ENCODE measurements around the gene LRRC47.

Gene LRRC47

DNA sequence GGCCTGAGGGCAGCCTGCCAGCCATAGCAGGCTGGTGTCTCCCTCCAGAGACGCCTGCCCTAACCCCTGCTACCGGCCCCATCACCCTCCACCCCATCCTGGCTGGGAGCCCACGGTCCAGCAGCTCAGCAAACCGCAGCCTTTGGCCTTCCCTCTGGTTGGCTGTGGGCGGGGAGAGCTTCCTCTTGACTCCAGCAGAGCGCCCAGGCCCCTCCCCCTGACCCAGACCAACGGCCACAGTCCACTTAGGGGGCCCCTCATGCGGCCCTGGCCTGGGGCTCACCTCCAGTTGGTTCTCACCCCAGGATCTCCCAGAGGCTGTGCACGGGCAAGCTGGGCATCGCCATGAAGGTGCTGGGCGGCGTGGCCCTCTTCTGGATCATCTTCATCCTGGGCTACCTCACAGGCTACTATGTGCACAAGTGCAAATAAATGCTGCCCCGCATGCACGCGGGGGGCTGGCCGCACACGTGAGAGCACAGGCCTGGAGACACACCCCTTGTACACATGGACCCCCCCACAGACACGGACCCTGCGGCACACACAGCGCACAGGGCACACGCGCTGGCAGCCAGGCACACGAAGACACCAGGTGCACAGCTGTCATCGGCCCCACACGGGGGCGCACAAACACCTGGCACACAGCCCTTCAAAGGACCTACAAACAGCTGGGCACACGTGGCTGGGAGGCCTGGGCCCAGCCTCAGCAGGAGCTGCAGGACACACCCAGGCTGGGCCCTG lies 20.6 kb downstream of the LRRC47 start:
- Histone ChIP-seq H3K36me3 (no peaks in the 10 kb centered on the region), H3K9me3 (no peaks in the 10 kb centered on the region), H3K27me3 (no peaks in the 10 kb centered on the region), H3K4me3 (ENCODE audit: low read depth, low read length) (peak overlapping the region; percentile 24), H3K4me1 (peaks cover 13% of the 10 kb centered on the region)
- TF ChIP-seq, protein P1, sequence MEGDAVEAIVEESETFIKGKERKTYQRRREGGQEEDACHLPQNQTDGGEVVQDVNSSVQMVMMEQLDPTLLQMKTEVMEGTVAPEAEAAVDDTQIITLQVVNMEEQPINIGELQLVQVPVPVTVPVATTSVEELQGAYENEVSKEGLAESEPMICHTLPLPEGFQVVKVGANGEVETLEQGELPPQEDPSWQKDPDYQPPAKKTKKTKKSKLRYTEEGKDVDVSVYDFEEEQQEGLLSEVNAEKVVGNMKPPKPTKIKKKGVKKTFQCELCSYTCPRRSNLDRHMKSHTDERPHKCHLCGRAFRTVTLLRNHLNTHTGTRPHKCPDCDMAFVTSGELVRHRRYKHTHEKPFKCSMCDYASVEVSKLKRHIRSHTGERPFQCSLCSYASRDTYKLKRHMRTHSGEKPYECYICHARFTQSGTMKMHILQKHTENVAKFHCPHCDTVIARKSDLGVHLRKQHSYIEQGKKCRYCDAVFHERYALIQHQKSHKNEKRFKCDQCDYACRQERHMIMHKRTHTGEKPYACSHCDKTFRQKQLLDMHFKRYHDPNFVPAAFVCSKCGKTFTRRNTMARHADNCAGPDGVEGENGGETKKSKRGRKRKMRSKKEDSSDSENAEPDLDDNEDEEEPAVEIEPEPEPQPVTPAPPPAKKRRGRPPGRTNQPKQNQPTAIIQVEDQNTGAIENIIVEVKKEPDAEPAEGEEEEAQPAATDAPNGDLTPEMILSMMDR (IDR thresholded peaks at IDR 0.05; ENCODE audit: low read depth, low read length) = peak; percentile 57
- DNase-seq = peak; percentile 64

DNA sequence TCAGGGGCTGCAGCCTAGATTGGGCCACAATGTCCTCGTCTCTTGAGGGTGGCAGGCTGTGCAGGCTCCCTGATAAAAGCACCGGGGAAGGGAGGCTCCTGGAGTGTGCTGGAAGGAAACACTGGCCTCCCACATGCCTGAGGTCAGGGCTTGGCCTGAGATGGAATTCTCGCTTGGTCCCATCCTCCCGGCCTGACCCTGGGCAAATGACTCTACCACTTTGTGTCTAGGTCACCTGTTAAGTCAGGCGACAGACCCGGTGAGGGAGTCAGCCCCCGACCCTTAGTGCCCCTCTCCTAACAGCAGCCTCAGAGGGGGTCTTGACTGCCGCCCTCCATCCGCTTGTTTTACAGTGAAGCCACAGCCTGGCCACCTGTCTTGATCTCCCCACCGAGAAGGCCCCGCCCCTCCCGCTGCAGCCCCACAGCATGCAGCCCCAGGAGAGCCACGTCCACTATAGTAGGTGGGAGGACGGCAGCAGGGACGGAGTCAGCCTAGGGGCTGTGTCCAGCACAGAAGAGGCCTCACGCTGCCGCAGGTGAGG lies 21.3 kb downstream of the LRRC47 start:
- no peaks in the 10 kb centered on the region for H3K36me3 ChIP-seq
- no peak for DNase-seq
- TF ChIP-seq, protein P1 (IDR thresholded peaks at IDR 0.05; ENCODE audit: low read depth, low read length) = no peak
- no peak overlapping the region for H3K4me3 ChIP-seq (ENCODE audit: low read depth, low read length)
- H3K4me1 ChIP-seq = peaks cover 13% of the 10 kb centered on the region
- H3K27me3 ChIP-seq = no peaks in the 10 kb centered on the region
- no peaks in the 10 kb centered on the region for H3K9me3 ChIP-seq

DNA sequence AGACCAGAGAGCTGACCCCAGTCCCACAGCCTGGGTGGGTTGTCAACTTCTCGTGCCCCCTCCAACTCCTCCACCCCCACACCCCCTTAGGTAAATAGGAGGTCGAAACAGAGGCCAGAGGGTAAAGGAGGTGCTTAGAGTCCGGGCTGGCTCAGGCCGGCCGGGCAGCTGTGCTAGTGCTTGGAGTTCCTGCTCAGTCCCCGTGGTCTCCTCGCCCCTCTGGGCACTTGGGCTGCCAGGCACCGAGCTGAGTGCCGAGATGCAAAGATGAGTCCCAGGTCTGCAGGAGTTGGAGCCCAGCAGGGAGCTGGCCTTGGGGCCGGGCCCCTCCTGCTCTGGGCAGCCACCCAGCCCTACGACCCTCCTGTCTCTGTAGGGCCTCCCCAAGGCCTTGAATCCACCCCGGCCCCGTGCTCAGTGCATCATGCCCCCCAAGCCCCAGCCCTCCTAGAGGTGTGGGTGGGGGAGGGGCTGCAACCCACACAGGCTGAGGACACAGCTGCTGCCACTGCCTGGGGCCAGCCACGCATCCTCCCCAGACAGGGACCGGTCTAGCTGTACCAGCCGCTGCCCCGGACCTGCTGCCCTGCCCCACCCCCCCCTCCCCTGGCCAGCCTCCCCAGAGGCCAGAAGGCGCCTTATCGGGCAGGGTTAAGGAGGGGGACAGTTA lies 21.9 kb downstream of the LRRC47 start:
- DNase-seq = no peak
- peaks cover 13% of the 10 kb centered on the region for H3K4me1 ChIP-seq

DNA sequence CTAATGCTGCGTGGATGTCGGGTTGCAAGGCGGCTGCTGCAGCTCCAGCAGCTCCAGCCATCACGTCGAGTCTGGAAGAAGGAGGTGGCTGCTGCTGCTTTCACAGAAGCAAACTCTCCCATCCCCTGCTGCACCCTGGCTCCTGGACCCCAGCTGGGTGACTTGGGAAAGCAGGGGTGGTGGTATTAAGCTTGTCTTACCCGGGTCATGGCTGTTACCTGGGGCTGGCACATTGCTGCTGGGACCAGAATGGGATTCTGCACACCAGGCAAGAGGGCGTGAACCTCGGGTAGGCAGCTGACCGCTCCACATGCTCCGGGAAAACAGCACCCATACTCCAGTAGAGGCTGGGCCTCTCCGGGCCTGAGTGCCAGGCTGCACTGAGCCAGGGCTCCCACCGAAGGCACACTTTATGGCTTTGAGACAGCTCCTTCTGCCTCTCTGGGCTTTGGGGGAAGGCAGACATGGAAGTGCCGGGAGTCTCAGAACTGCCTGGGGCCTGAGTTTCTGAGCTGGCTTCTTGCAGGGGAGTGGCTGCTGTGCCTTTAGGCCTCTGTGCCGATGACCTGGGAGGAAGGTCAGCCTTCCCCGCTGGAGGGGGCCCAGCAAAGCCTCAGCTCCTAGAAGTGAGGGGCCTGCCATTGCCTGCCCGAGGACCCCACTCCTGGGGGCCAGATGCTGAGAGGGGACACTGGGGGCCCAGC lies 22.6 kb downstream of the LRRC47 start:
- no peak for DNase-seq
- TF ChIP-seq, protein P1 (IDR thresholded peaks at IDR 0.05; ENCODE audit: low read depth, low read length) = no peak
- Histone ChIP-seq H3K9me3 (no peaks in the 10 kb centered on the region), H3K27me3 (no peaks in the 10 kb centered on the region), H3K4me1 (peaks cover 13% of the 10 kb centered on the region), H3K36me3 (no peaks in the 10 kb centered on the region), H3K4me3 (ENCODE audit: low read depth, low read length) (no peak overlapping the region)

More for the DNA sequence above, 21.9 kb downstream of the LRRC47 start:
- Histone ChIP-seq H3K36me3 (no peaks in the 10 kb centered on the region), H3K9me3 (no peaks in the 10 kb centered on the region), H3K27me3 (no peaks in the 10 kb centered on the region), H3K4me3 (ENCODE audit: low read depth, low read length) (no peak overlapping the region)
- TF ChIP-seq, protein P1 (IDR thresholded peaks at IDR 0.05; ENCODE audit: low read depth, low read length) = no peak

DNA sequence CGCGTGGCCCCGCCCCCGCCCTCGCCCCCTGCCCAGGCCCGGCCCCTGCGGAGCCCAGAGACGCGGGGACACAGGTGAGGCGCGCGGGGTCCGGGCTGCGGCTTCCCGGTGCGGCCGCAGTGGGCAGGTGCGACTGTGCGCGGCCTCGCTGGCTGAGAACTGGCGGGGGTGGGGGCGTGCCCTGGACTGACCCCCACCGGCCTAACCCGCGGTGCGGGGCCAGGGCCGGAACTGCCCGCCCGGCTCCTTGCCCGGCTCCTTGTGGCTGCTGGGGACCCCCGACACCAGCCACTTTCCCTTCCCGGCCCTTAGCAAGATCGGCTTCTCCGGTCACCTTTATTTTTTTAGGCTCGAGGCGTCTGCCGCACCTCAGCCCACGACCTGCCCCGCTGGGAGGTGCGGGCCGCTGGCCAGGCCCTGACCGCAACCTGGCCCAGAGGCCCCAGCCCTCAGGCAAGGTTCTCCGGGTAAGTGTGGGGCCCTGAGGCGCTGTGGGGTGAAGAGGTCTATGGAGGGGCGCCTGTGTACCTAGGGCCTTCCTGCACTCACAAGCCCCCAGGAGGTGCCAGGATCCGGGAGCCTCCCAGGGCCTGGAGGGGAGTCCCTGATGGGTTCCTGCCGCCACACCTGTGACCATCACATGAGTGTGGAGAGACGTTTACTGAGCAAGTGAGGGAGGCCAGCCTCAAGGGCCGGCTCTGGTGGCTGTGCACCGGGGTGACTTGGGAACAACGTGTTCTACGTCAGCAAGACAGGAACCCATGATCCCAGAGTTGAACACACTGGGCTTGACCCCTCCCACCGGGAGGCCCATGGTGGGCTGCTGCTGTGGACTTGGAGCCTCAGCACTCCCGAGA lies 23.4 kb downstream of the LRRC47 start, which contains the start of gene SMIM1:
Gene SMIM1 (plus strand): TSS at position 35 of the 857 bp plus-strand sequence. CDS start 2,625 bp downstream, outside the sequence.
- DNase-seq = no peak
- no peaks in the 10 kb centered on the region for H3K27me3 ChIP-seq
- no peaks in the 10 kb centered on the region for H3K9me3 ChIP-seq
- H3K4me1 ChIP-seq = peaks cover 13% of the 10 kb centered on the region
- no peaks in the 10 kb centered on the region for H3K36me3 ChIP-seq
- TF ChIP-seq, protein P1 (IDR thresholded peaks at IDR 0.05; ENCODE audit: low read depth, low read length) = no peak
- peak within 1 kb of the TSS; percentile 49 for H3K4me3 ChIP-seq (ENCODE audit: low read depth, low read length)
